HepG2 (cell line): ENCODE measurements around the gene UMPS. TPM values are rescaled to one million over a fixed set of nuclear protein-coding genes. Genes with fewer than 3 reads are reported as not detected.
A peak's percentile ranks its signal among the peaks of the same experiment; 100 is the strongest.

Experiments
- ATAC-seq: fragments of 200-7000 bp; cut with Tn5 transposase; 3 replicates; pipeline ENCODE4 v1.9.1; 2020; ENCODE audit warnings: mild to moderate bottlenecking, moderate library complexity
- BruUV-seq: library from RNA; stranded (reverse); fragments of 400-500 nt; replicated peaks from 2 replicates; lab custom pipeline; 2021; lab: Mats Ljungman, UMichigan
- CTCF ChIA-PET: fragments of 300-600 bp; formaldehyde crosslinking; extraction: SDS; loops from one replicate; lab custom pipeline; 2021; ENCODE audit warnings: low total read pairs, inconsistent platforms, low intra/inter-chr PET ratio; lab: Yijun Ruan, JAX
- POLR2A ChIA-PET: fragments of 350-600 bp; sonication (Branson Sonifier 250); formaldehyde crosslinking; loops from one replicate; lab custom pipeline; 2020; ENCODE audit warnings: antibody characterized with exemption, inconsistent platforms; lab: Yijun Ruan, JAX
- DNase-seq: peaks from one replicate; pipeline ENCODE4 v3.0.0-alpha.2; 2015; ENCODE audit warnings: low spot score
- FAIRE-seq: peaks from 3 replicates; lab custom pipeline; 2011; peaks lifted over from hg19 to GRCh38; lab: Jason Lieb, UNC
- H2AFZ ChIP-seq: one replicate; pipeline ENCODE4 v1.6.1; 2011; ENCODE audit warnings: low read length, inconsistent platforms
- H3K27ac ChIP-seq: fragments of 300-600 bp; 3 replicates; pipeline ENCODE4 v1.8.0; 2011; ENCODE audit warnings: mixed run types, mild to moderate bottlenecking, mixed read lengths, low read length, inconsistent platforms; ENCODE audit not compliant: insufficient read depth; ENCODE audit errors: extremely low read length
- H3K27me3 ChIP-seq, 2 experiments: fragments of 200-600 bp in 1 of 2; 2 replicates in 1 of 2; 3 replicates in 1 of 2; pipeline versions ENCODE4 v1.6.0 to v1.8.0; 2011; ENCODE audit warnings: low read length in 2 of 2, mild to moderate bottlenecking in 2 of 2, moderate library complexity in 2 of 2, inconsistent platforms in 1 of 2; ENCODE audit not compliant: insufficient read depth in 2 of 2, control insufficient read depth in 1 of 2
- H3K36me3 ChIP-seq, 2 experiments: fragments of 200-600 bp in 1 of 2; replicated peaks in 1 of 2; 2 replicates in 1 of 2; 3 replicates in 1 of 2; pipeline versions ENCODE4 v1.5.1 to v1.8.0; 2011; ENCODE audit warnings: low read length in 2 of 2, inconsistent platforms in 1 of 2; ENCODE audit not compliant: insufficient read depth in 2 of 2, control insufficient read depth in 1 of 2
- H3K4me1 ChIP-seq: 2 replicates; pipeline ENCODE4 v1.5.1; 2012; ENCODE audit warnings: low read length, inconsistent platforms; ENCODE audit not compliant: insufficient read depth
- H3K4me2 ChIP-seq: 2 replicates; pipeline ENCODE4 v1.6.0; 2011; ENCODE audit warnings: low read depth, low read length, inconsistent platforms
- H3K4me3 ChIP-seq, 3 experiments: fragments of 200-600 bp in 1 of 3; sonication (generic), shearing (Covaris generic) in 1 of 3; replicated peaks in 1 of 3; 2 replicates each; pipeline ENCODE4 v1.5.1; 2011 to 2016; ENCODE audit warnings: low read length in 3 of 3, inconsistent platforms in 2 of 3, low read depth in 2 of 3, mild to moderate bottlenecking in 2 of 3, control low read depth in 1 of 3, mixed read lengths in 1 of 3; ENCODE audit not compliant: insufficient read depth in 1 of 3
- H3K79me2 ChIP-seq: one replicate; pipeline ENCODE4 v1.6.1; 2011; ENCODE audit warnings: low read length, inconsistent platforms; ENCODE audit not compliant: insufficient read depth
- H3K9ac ChIP-seq: 2 replicates; pipeline ENCODE4 v1.6.0; 2011; ENCODE audit warnings: mild to moderate bottlenecking, low read depth, low read length, inconsistent platforms; ENCODE audit not compliant: insufficient read depth
- H3K9me3 ChIP-seq: 2 replicates; pipeline ENCODE4 v1.5.1; 2012; ENCODE audit warnings: mild to moderate bottlenecking, low read length
- H4K20me1 ChIP-seq: 2 replicates; pipeline ENCODE4 v1.6.0; 2011; ENCODE audit warnings: inconsistent platforms, mild to moderate bottlenecking, low read length, moderate library complexity; ENCODE audit not compliant: insufficient read depth
- AGO2 ChIP-seq: fragments of 200-400 bp; formaldehyde crosslinking; optimal IDR thresholded peaks from 2 replicates; pipeline ENCODE3; 2017; ENCODE audit warnings: mild to moderate bottlenecking, low read depth, low read length, moderate library complexity
- ATF7-NPFF ChIP-seq: sonication (generic); formaldehyde crosslinking; IDR thresholded peaks from 2 replicates; pipeline ENCODE4 v1.8.1; 2023; ENCODE audit warnings: mild to moderate bottlenecking, low read depth, missing genetic modification reagents, moderate library complexity
- NPAS2 ChIP-seq: sonication (generic); formaldehyde crosslinking; IDR thresholded peaks from 2 replicates; pipeline ENCODE4 v1.8.0; 2022; ENCODE audit warnings: mild to moderate bottlenecking, missing genetic modification reagents, borderline replicate concordance
- TEAD3 ChIP-seq: optimal IDR thresholded peaks from 2 replicates; pipeline ENCODE3; 2016; ENCODE audit warnings: borderline replicate concordance
- WGBS: methylation state at CpG from one replicate; pipeline ENCODE4 v1.1.6; 2017; ENCODE audit warnings: low lambda C conversion rate; 5-methylcytosine and 5-hydroxymethylcytosine counted together
- in situ Hi-C: cut with HindIII; loops from 2 replicates; pipeline ENCODE4 v1.10.0; 2017; ENCODE audit warnings: low pct_unique_long_range_greater_than_20kb; ENCODE audit not compliant: extremely low pct_ligation_motif_present
- intact Hi-C: fragments of 100-400 bp; cut with micrococcal nuclease; formaldehyde crosslinking; loops from one replicate; pipeline ENCODE4 v1.10.0; 2022; ENCODE audit not compliant: unreplicated experiment
- polyA plus RNA-seq, 8 experiments: library from polyadenylated mRNA; depleted of rRNA in 3 of 8; stranded (reverse) in 7 of 8; unstranded in 1 of 8; fragments of >200 nt; fragmentation: Illumina TruSeq in 4 of 8; extraction: Trizol in 4 of 8; gene quantifications; 2 replicates each; pipeline versions ENCODE4 v1.2.1 to v1.2.3, GENCODE V29; 2011 to 2016; ENCODE audit warnings: low read depth in 4 of 8, missing spikeins in 1 of 8, mixed read lengths in 1 of 8; ENCODE audit not compliant: insufficient read depth in 1 of 8
- total RNA-seq, 5 experiments: library from RNA; depleted of rRNA; stranded (reverse); fragments of >200 nt; fragmentation: Illumina TruSeq; extraction: Trizol; gene quantifications; 2 replicates each; pipeline ENCODE4 v1.2.3, GENCODE V29; 2016; ENCODE audit warnings: low read depth in 1 of 5

The UMPS gene
- total and polyA plus RNA-seq, 2 of the 13 experiments (the other 11 are each of a cell fraction or from before 2014, with no cell fraction given), result 52.7 to 74.2 TPM

GRCh38 chr3:124773351-124774326 lies 43.4 kb downstream of the UMPS start:
- H4K20me1 ChIP-seq, result no peaks in the 10 kb centered on the region
- no peaks in the 10 kb centered on the region for H3K79me2 ChIP-seq
- intact Hi-C loops, result no loop called here
- in situ Hi-C loops, result loop anchor here (25.0 kb wide), 1 partner anchor 389 kb away; no protein-coding TSS in a partner anchor
- peaks cover 6% of the 10 kb centered on the region; the same call in 1 of the 2 replicates for H3K4me1 ChIP-seq
- TF ChIP-seq ATF7-NPFF (CRISPR knock-in tag), result no peak
- TF ChIP-seq AGO2, result peak; percentile 62
- TF ChIP-seq, all 625 proteins: peak for 1
- BruUV-seq, result no TSS peak
- ChIA-PET CTCF (no interaction called here), POLR2A (no interaction called here)
- Histone ChIP-seq H3K9me3 (no peaks in the 10 kb centered on the region), H3K36me3 (peaks cover 40 to 80% of the 10 kb centered on the region in 2 experiments), H3K27ac (no peak overlapping the region), H3K27me3 (no peaks in the 10 kb centered on the region), H2AFZ (no peak overlapping the region), H3K9ac (no peak overlapping the region), H3K4me3 (no peak overlapping the region), H3K4me2 (no peak overlapping the region)
- FAIRE-seq (no peak), DNase-seq (no peak), ATAC-seq (no peak)
- 99% methylated on average over 14 of the region's 17 CpGs for WGBS

GRCh38 chr3:124774327-124774718 lies 44.1 kb downstream of the UMPS start:
- in situ Hi-C loops (loop anchor here (25.0 kb wide), 1 partner anchor 388 kb away; no protein-coding TSS in a partner anchor), intact Hi-C loops (no loop called here)
- FAIRE-seq (no peak), ATAC-seq (peak; percentile 20; the same call in 1 of the 3 replicates), DNase-seq (no peak)
- POLR2A ChIA-PET, result no interaction called here
- Histone ChIP-seq H3K27me3 (no peaks in the 10 kb centered on the region), H3K79me2 (no peaks in the 10 kb centered on the region), H3K27ac (no peak overlapping the region), H3K9ac (no peak overlapping the region), H4K20me1 (no peaks in the 10 kb centered on the region), H3K4me2 (no peak overlapping the region), H3K36me3 (peaks cover 35 to 77% of the 10 kb centered on the region in 2 experiments), H3K9me3 (no peaks in the 10 kb centered on the region), H3K4me3 (no peak overlapping the region), H3K4me1 (peaks cover 6% of the 10 kb centered on the region; the same call in 1 of the 2 replicates), H2AFZ (no peak overlapping the region)
- TF ChIP-seq TEAD3 (CRISPR knock-in tag) (peak; percentile 95), NPAS2 (CRISPR knock-in tag) (no peak)
- WGBS, result 89% methylated on average over 5 of the region's 6 CpGs
- no TSS peak for BruUV-seq
- CTCF ChIA-PET, result no interaction called here
